Neural cell (in vitro differentiated cells): Measurements from ENCODE around the gene THEM4.

Source experiments
- EP300 ChIP-seq: fragments of 450-650 bp; conservative IDR thresholded peaks from 2 replicates; pipeline ENCODE4 v1.6.1; 2014; ENCODE audit warnings: antibody characterized with exemption, mild to moderate bottlenecking, moderate library complexity; ENCODE audit not compliant: poor library complexity, severe bottlenecking
- EZH2 ChIP-seq: fragments of 200-600, 300-800 bp; shearing (Covaris generic), sonication (generic); IDR thresholded peaks from 2 replicates; pipeline ENCODE4 v1.6.1; 2014; ENCODE audit warnings: antibody characterized with exemption, low read length, borderline replicate concordance, mild to moderate bottlenecking; ENCODE audit not compliant: insufficient read depth, poor library complexity, severe bottlenecking
- POLR2AphosphoS5 ChIP-seq: IDR thresholded peaks from 2 replicates; pipeline ENCODE4 v1.6.1; 2012
- RAD21 ChIP-seq: fragments of 450-650 bp; conservative IDR thresholded peaks from 2 replicates; pipeline ENCODE4 v1.6.1; 2014; ENCODE audit warnings: antibody characterized with exemption, mild to moderate bottlenecking, moderate library complexity
- SMC3 ChIP-seq: fragments of 450-650 bp; conservative IDR thresholded peaks from 2 replicates; pipeline ENCODE4 v1.6.1; 2014; ENCODE audit warnings: antibody characterized with exemption, mild to moderate bottlenecking, moderate library complexity; ENCODE audit not compliant: poor library complexity
- TF ChIP-seq, protein P1 (sequence below): fragments of 450-650 bp; IDR thresholded peaks from 2 replicates; pipeline ENCODE4 v1.5.1; 2014; ENCODE audit warnings: antibody characterized with exemption, mild to moderate bottlenecking, moderate library complexity; ENCODE audit not compliant: poor library complexity, severe bottlenecking
- TF ChIP-seq, protein P2 (sequence below): IDR thresholded peaks from 2 replicates; pipeline ENCODE4 v1.6.1; 2012; ENCODE audit warnings: borderline replicate concordance

DNA sequence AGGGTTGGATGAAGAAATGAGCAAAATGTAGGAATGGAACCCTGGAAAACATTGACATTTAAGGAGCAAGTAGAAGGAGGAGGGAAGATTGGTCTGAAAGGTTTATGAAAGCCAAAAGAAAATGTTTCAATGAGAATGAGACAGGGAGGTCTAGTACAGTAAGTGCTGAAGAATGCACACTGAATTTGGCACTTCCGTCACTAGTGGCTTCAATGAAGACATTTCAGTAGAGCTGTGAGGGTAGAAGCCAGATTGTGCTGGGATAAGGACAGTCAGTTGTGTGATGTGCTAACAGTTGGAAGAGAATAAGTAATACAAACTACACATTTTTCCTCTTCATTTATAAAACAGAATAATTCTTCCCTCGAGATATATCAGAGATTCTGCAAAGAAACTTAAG, 17.1 kb downstream of the THEM4 start:
- no peak for TF ChIP-seq EZH2
- TF ChIP-seq, protein P1, sequence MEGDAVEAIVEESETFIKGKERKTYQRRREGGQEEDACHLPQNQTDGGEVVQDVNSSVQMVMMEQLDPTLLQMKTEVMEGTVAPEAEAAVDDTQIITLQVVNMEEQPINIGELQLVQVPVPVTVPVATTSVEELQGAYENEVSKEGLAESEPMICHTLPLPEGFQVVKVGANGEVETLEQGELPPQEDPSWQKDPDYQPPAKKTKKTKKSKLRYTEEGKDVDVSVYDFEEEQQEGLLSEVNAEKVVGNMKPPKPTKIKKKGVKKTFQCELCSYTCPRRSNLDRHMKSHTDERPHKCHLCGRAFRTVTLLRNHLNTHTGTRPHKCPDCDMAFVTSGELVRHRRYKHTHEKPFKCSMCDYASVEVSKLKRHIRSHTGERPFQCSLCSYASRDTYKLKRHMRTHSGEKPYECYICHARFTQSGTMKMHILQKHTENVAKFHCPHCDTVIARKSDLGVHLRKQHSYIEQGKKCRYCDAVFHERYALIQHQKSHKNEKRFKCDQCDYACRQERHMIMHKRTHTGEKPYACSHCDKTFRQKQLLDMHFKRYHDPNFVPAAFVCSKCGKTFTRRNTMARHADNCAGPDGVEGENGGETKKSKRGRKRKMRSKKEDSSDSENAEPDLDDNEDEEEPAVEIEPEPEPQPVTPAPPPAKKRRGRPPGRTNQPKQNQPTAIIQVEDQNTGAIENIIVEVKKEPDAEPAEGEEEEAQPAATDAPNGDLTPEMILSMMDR, result no peak
- no peak for TF ChIP-seq POLR2AphosphoS5
- no peak for TF ChIP-seq RAD21
- TF ChIP-seq, protein P2, sequence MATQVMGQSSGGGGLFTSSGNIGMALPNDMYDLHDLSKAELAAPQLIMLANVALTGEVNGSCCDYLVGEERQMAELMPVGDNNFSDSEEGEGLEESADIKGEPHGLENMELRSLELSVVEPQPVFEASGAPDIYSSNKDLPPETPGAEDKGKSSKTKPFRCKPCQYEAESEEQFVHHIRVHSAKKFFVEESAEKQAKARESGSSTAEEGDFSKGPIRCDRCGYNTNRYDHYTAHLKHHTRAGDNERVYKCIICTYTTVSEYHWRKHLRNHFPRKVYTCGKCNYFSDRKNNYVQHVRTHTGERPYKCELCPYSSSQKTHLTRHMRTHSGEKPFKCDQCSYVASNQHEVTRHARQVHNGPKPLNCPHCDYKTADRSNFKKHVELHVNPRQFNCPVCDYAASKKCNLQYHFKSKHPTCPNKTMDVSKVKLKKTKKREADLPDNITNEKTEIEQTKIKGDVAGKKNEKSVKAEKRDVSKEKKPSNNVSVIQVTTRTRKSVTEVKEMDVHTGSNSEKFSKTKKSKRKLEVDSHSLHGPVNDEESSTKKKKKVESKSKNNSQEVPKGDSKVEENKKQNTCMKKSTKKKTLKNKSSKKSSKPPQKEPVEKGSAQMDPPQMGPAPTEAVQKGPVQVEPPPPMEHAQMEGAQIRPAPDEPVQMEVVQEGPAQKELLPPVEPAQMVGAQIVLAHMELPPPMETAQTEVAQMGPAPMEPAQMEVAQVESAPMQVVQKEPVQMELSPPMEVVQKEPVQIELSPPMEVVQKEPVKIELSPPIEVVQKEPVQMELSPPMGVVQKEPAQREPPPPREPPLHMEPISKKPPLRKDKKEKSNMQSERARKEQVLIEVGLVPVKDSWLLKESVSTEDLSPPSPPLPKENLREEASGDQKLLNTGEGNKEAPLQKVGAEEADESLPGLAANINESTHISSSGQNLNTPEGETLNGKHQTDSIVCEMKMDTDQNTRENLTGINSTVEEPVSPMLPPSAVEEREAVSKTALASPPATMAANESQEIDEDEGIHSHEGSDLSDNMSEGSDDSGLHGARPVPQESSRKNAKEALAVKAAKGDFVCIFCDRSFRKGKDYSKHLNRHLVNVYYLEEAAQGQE, result no peak
- TF ChIP-seq SMC3, result no peak
- TF ChIP-seq EP300, result no peak
